DMS114 treated with DMSO at 0.1 percent for 48 hours (cell line): ENCODE results near the gene CYP2A6.

Experiments used
- DNase-seq: peaks from one replicate; lab custom pipeline; 2025; ENCODE audit not compliant: unreplicated experiment; lab: John Stamatoyannopoulos, UW

The CYP2A6 gene

DNA sequence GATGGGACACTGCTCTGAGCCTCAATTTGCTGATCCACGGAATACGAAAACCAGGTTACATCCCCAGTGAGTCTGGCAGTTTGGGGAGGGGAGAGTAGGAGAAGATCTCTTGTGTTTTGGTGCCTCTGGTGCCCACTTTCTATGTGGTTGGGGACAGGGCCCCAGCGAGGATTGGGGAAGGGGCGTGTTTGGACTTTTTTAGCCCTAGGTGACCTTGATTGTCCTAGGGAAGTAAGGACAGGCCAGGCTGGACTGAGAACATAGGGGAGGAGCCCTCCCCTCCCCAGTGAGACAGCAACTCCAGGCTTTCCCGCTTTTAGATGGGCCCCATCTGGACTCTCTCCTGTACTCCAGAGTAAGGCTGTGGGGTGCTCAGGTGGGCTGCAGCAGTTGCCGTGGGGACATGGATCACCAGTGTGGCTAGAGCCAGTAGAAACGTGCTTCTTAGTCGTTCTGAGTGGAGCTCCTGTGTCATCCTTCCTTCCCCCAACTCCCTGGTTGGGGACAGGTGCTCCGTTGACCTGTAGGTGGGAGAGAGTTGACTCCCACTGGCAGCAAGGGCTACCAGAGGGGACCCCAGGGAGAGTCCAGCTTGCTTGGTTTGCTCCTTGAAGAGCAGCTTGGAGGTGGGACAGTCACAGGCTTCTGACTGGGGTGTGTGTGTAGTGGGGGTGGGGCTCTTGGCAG lies 46.9 kb downstream of the CYP2A6 start:
- no peak for DNase-seq

DNA sequence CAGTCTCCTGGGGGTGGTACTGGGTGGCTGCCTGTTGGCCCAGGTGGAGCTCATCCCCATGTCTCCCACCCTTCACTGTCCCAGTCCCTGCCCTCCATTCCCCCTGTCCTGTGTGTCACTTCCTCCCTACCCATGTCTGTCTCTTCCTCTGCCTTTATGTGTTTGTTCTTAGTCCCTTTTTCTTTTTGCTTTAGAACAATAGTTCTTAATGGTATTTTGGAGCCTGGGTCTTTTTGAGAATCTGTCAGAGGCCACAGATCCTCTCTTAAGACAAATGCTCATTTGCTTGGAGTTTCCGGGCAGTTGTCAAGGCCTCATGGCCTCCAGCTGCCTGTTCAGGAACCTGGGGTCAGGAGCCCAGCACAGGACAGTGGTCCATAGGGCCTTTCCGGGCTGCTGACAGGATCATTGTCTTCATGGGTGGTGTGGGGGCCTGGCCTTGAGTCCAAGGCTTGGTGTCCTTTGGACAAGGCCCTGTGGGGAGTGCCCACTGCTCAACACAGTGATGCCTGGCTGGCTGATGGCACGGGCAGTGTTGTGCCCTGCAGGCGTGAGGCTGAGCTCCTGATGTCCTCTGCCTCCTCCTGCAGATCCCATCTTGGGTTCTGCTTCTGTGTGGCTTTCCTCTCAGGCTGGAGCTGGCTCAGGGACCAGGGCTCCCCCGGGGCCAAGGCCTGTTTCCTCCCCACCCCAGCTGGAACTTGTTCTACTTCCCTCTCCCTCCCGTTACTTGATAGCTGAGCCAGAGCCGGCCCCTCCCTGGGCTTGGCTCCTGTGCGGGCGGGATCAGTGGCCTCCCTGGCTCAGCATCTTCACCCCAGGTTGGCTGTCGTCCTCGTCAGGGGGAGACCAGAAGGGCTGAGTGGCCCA lies 47.7 kb downstream of the CYP2A6 start:
- no peak for DNase-seq

- no peak for DNase-seq
Observed at GRCh38 chr19:40801426-40802299, 48.6 kb downstream of the CYP2A6 start.

DNA sequence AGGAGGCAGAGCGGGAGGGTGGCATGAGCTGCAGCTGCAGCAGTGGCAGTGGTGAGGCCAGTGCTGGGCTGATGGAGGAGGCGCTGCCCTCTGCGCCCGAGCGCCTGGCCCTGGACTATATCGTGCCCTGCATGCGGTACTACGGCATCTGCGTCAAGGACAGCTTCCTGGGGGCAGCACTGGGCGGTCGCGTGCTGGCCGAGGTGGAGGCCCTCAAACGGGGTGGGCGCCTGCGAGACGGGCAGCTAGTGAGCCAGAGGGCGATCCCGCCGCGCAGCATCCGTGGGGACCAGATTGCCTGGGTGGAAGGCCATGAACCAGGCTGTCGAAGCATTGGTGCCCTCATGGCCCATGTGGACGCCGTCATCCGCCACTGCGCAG lies 49.3 kb downstream of the CYP2A6 start:
- DNase-seq, result no peak

- no peak for DNase-seq
Observed at GRCh38 chr19:40800339-40800996, 49.8 kb downstream of the CYP2A6 start.

- DNase-seq, result no peak
Observed at GRCh38 chr19:40799558-40800338, 50.5 kb downstream of the CYP2A6 start.

DNA sequence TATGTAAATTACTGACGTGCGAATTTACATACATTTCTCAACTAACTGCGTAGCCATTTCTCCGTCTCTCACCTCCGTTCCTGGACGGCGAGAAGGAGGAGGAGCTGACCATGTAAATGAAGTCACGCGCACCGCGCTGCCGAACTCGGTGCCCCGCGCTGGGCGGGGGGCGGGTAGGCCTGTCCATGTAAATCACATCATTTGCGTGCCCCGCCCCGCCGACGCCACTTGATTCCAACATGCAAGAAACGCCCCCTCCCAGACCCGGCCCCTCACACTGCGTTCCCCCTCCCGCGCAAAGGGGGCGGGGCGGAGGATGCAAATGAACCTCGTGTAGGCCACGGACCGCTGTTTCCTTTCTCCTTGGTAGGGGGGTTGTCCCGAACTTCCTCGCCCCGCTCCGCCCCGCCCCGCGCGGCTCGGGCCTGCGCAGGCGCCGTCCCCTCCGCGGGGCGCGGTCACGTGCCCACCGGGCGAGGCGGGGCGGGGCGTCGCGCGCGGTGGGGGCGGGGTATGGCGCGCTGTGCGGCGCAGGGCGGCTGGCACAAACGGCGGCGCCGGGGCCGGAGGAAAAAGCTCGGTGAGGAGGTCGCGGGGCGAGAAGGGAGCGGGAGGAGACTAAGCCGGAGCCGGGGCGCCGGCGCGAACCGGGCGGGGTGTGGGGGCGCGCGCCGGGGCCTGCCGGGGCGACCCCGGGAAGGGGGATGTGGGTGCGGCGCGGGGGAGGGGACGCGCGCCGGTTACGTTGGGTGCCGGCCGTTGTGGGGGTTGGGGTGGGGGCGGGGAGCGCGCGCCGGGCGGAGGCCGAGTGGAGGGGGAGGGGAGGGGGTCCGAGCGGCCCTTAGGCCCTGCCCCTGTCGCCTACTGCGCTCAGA lies 51.3 kb downstream of the CYP2A6 start, which contains the start of gene EGLN2:
Gene EGLN2, plus strand, starts transcription at position 509 of the 875 bp plus-strand sequence. CDS start 1,382 bp downstream, outside the sequence.
- DNase-seq, result peak; percentile 99

DNA sequence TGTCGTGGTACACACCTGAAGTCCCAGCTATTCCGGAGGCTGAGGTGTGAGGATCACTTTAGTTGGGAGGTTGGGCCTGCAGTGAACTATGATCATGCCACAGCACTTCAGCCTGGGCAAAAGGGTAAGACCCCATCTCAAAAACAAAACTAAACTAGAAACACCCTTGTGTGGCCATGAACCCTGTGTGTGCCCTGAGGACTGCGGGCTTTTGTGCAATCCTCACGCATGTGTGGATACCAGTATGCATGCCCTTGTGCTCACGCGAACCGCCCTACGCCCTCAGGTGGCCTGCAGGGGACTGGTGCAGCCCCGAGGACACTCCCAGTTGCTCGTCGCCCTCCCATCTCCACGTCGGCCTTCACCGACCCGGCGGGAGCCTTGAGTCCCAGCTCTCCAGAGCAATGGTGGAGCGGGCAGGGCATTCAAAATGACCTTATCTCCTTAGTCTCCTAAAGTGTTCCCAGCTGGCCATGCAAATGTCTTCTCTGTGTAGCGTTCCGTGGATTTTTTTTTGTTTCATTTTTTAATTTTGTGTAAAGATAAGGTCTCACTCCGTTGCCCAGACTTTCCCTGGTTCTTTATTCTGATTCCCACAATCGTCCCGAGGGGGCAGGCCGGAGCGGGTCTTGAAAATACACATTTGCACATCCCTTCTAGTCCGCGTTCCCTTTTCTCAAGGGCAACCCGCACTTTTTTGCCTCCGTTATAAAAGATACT lies 52.1 kb downstream of the CYP2A6 start:
- DNase-seq, result peak; percentile 59

GRCh38 chr19:40797166-40797962 lies 52.9 kb downstream of the CYP2A6 start:
- DNase-seq, result no peak
